GM18498 (cell line): ENCODE data around the gene CUBN.
A peak's percentile ranks its signal among the peaks of the same experiment; 100 is the strongest.
"Not testable (repeated sequence)": the region's sequence is repeated elsewhere in the genome, so short reads cannot be mapped to it uniquely, and the experiment has no call there.

Source experiments
- ATAC-seq: cut with Tn5 transposase; IDR thresholded peaks from one replicate; pipeline ENCODE4 v1.9.1; 2021; ENCODE audit warnings: mild to moderate bottlenecking, moderate library complexity; ENCODE audit not compliant: unreplicated experiment

Gene CUBN

DNA sequence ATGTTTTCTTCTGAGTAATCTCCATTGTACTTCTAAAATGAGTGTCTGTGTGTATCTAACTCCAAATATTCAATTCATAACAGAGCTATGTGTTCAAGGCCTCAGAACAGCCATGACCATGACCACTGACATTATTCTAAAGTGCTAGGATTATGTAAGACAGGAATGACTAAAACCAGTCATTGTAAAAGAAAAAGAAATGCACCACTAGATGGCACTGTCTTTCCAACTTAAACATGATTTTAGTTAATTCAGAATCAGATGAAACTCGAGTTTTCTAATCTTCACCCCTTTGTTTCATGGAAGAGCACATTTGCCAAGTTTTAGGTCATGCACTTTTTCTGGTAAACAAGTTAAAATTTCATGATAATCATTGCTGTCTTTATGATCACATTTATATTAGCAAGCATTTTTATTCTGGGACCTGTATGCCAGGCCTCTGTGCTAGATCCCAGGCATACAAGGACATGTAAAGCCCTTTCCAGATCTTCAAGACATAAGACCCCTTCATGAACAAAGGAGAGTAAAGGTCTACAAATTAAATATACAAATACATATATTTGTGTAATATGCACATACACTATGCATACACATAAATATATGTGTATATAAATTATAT, 286.2 kb downstream of the CUBN start:
- no peak for ATAC-seq

DNA sequence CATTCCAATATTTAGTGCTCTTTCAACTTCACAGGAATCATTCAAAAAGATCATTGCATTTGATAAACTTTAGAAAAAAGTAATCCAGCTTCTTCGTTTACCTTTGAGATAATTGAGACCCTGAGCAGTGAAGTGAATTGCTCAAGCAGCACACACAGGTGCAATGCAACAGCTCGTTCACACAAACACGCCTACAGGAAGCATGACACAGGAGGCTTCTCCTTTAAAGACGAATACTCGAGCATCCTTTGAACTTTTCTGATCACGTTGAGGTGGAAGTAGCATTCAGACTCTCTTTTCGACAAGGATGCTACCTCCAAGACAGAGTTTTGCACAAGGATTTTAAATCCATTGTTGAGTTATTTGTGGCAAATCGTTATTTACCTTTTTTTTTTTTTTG, 294.4 kb downstream of the CUBN start:
- no peak for ATAC-seq

DNA sequence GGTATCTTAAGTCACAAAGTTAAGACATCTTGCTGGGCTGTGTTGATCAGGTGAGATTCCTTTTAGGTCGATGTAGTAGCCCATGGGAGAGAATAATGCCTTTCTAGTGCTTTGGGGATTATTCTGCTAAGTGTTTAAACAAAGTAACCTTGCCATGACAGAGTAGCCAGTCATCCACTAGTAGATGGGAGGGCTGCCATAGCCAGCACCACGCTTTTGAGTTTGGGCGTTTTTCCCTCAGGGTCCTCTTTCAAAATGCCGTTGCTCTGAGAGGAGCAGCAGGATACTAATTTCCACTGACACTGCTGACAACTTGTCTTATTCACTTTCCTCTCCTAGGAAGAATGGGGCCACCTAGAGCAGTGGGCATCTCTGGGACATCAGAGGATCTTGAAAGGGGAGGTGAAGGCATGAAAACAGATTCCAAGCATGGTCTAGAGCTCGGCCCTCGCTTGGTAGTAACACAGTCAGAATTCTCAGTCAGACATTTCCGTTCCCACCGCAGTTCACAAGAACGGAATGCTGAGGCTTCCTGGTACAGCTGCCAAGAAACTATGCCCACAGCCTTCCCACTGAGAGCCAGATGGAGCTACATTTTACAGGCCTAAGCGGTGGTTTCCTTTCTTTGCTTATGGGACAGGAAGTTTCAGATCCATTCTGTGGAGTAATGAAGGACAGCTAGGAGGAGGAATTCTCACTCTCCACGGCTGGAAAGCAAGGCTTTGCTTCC, 297.1 kb downstream of the CUBN start:
- ATAC-seq: no peak

DNA sequence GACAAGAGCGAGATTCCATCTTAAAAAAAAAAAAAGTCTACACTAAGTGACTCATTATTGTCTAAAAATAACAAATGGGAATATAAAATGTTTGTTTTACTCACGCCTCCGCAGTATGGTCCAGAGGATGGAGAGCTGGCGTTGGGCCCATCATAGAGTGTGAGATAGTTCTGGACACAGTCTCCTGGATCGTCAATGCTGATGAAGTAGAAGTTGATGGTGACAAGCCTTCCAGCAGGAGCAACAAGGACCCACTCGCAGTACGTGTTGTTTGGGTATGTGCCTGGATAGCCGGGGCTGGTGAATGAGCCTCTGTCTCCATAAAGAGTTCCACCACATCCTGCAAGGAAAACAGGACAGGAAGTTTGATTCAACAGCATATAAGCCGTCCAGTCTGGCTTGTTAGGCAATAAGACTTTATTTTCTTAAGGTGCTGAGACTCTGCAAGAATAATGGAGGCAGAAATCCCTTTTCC, 300.9 kb downstream of the CUBN start:
- no peak for ATAC-seq

DNA sequence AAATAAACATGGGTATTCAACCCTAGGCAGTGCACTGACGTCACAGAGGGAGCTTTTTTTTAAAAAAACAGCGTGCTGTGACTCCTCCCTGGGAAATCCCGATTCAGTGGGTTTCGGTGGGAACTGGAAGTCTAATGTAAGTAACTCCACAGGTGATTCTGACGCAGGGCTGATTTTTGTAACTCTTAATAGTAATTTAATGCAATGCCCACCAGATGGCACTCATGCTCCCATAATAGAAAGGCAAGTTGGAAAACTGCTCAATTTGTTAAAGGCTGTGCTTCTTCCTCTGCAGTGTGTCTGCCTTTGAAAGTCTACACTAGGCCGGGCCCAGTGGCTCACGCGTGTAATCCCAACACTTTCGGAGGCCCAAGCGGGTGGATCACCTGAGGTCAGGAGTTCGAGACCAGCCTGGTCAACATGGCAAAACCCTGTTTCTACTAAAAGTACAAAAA, 301.5 kb downstream of the CUBN start:
- peak; percentile 85 for ATAC-seq

DNA sequence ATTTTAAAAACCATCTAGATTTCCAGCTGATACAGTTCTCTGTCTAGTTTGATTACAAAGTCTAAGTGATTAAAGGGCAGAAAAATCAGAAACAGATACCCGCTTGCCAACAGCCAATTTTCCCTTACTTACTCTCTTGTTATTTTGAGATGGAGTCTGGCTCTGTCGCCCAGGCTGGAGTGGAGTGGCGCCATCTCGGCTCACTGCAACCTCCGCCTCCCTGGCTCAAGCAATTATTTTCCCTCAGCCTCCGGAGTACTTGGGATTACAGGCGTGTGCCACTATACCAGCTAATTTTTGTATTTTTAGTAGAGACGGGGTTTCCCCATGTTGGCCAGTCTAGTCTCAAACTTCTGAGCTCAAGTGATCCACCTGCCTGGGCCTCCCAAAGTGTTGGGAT, 302.1 kb downstream of the CUBN start:
- ATAC-seq: not testable (repeated sequence)

DNA sequence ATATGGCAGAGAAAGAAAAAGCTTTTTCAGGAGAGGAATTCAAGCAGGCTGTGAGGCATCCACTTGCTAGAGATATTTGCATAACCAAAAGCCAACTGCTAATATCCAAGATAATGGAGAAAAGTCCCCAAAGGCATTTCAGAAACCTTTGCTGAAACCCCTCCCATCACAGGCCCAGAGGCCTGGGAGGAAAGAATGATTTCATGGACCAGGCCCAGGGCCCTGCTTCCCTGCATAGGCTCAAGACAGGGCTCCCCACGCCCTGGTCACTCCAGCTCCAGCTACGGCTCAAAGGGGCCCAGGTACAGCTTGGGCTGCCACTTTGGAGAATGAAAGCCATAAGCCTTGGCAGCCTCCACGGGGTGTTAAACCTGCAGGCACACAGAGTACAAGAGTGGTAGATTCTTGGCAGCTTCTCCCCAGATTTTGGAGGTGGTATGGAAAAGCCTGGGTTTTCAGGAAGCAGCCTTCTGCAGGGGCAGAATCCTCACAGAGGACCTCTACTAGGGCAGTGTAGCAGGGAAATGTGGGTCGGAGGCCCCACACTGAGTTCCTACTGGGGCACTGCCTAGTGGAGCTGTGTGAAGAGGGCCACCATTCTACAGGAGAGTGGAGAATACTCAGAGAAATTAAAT, 306.8 kb downstream of the CUBN start:
- no peak for ATAC-seq

DNA sequence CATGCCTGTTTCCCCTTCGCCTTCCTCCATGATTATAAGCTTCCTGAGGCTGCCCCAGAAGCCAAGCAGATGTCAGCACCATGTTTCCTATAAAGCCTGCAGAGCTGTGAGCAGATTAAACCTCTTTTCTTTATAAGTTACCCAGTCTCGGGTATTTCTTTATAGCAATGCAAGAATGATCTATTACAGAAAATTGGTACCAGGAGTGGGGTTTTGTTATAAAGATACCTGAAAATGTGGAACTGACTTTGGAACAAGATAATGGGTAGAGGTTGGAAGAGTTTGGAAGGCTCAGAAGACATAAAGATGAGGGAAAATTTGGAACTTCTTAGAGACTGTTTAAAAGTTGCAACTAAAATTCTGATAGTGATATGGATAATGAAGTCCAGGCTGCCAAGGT, 307.6 kb downstream of the CUBN start:
- no peak for ATAC-seq

DNA sequence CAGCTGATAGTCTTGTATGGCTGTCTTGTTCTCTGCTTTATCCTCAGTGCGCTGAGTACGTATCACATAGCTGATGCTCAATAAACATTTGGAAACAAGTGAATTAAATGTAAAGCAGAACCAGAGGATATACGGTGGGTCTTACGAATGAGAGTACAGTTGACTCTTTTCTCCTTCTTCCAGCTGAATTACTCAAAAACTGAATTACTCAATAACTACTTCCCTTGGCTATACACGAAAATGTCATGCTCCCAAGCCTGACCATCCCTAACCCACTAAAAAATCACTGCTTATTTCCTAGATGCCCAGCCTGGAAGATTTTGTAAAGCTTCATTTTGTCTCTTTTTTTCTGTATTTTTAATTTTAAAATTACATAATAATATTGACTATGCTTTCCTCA, 309.2 kb downstream of the CUBN start:
- ATAC-seq: no peak

DNA sequence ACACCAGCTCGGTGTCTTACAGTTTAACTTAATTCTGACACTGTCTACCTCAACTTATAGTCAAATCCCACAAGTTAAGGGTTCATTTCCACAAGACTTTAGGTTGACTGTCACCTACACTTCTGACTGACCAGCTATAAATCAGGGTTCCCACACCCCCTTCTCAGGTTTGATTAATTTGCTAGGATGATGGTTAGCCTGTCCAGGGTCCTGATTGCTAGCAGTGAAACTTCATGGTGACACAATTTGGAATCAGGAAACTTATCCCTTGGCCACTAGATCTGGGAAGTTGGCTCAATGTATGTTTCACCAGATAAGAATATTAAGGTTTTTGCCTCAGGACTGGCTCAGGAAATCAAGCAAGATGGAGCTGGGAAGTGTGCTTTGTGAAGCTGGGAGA, 309.6 kb downstream of the CUBN start:
- ATAC-seq: no peak

DNA sequence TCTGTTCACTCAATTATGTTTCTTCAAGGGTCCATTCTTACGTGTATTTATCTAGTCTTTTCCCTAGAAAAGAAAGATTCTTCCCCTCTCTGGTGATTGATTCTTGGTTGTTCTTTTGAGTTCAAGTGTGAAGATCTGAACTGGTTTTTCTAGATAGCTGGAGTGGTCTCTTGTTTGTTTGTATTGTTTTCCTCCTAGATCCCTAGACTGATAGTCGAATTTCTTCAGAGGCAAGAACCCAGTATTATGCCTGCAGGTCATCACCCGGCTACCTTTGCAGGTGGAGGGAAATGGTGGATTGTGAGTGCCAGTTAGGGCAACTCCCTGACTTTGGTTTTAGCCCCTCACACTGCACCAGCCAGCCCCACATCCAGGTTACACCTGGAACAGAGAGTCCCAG, 310.2 kb downstream of the CUBN start:
- no peak for ATAC-seq

DNA sequence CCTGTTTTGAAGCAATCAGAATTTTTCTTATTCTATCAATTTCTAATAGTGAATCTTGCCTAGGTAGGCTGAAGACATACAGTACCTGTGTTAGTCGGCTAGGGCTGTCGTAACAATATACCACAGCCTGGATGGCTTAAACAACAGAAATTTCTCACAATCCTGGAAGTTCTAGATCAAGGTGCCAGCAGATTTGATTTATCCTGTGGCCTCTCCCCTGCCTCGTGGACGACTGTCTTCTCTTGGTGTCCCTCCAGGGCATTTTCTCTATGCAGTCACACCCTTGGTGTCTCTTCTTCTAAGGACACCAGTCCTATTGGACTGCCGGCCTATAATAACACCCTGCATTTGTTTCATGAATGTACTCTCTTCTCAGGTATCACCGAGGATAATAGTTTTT, 310.6 kb downstream of the CUBN start:
- no peak for ATAC-seq

DNA sequence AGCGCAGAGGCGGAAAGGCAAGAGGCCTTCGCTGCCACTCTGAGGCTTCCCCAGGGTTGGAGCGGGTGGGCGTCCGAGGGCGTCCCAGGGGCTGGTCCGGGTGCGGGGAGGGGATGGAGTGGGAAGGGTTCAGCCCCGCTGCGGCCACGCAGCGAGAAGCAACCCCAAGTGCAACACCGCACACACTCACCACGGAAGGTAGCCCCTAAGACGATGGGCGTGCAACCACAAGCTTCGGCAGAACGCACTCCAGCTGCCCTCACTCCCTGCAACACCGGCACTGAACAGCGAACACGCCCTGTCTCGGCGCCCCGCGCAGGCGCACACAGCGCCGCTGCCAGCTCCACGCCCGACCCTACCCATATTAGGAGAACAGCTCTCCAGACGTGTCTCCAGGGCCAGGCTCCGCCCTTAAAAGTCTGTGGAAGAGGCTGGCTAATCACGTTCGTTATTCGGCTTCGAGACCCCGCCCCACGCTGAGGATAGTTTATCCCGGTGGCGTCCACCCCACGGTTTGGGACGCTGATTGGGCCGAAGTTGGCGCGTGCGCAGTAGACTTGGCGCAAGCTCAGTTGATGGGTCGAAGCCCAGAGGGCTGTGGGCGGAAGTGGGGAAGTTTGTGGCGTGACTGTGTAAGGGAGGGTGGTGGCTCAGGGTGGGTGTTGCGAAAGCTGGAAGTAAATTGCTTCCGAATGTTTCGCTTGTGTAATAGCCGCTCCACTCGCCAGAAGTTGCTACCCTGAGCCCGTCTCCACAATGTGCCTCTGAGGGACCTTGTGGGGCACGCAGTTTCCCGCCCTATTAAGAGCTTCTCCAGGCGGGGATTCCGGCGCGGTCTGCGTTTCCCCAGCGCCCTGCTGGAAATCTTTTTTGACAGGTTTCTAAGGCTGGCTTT, 312.2 kb downstream of the CUBN start, which contains the start of gene RSU1:
RSU1 (minus strand) TSS at position 300 of the 895 bp plus-strand sequence. CDS start 343 bp downstream, outside the sequence.
- peak; percentile 98 for ATAC-seq

DNA sequence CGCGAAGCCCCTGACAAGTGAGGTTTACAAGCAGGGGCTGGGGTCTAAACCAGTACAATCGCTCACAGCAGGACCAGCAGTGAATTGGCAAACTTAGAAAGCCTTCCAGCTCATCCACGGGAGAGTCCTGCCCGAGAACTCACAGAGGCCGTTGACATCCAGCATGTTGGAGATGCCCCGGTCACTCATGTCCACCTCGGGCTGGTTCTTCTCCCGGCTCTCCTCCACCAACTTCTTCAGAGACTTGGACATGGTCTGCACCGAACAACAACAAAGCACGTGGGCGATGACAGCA, 312.8 kb downstream of the CUBN start:
- ATAC-seq: no peak

DNA sequence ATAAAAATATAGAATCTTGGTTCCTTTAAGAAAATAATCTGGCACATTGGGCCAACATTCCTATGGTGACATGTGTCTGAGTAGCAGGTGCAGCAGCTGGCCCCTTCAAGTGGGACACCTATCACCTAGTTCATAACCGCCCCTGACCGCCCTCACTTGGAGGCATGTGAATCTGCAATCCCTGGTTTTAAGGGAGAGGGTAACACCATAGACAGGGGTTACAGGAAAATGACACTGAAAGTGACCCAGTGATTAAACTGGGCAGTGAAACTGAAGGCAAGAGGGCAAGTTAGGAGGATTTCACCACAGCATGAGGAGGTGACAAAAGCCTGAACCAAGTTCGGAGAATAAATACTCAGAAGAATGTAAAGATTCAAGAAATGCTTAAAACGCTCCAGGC, 313.4 kb downstream of the CUBN start:
- no peak for ATAC-seq

DNA sequence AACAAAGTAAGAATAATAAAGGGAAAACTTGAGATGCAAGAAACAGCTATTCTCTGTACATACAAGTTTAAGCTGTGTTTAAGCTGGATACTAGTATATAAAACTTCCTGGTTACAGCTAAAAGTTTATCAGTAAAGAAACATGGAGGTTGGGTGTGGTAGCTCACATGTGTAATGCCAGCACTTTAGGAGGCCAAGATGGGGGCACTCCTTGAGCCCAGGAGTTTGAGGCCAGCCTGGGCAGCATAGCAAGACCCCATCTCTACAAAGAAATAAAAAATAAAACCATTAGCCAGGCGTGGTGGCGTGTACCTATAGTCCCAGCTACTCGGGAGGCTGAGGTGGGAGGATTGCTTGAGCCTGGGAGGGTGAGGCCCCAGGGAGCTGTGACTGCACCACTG, 315.6 kb downstream of the CUBN start:
- ATAC-seq: no peak

DNA sequence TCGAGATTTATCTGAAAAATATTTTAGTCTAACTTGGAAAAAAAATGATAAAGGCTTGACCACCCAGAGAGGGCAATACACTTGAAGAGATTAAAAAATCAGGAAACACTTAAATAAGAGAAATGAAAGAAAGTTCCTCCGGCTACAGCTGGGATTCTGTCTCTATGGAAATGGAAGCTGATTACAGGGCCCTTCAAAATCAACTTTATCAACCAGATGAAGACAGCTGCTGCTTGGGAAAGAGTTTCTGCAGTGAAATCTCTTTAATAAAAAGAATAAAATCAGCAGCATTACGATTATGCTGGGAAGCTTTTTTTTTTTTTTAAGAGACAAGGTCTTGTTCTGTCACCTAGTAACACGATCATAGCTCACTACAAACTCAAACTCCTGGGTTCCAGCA, 316.9 kb downstream of the CUBN start:
- ATAC-seq: no peak

DNA sequence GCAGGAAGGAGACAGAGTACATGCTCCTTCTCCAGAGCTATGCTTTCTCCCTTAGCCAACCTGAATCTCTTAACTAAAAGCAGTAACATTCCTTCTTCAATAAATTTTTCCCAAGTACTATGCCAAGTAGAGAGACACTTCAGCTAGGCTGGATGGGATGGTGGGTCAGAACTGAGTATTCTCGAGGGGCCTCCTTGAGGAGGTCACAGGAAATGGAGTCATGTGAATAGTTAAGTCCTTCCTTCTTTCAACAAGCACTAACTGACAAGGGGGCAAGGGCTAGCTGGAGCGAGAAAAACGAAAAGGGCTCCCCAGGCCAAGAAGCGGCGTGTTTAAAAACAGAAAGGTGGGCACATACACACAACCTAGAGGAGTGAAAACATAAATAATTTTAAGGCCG, 317.8 kb downstream of the CUBN start:
- no peak for ATAC-seq

DNA sequence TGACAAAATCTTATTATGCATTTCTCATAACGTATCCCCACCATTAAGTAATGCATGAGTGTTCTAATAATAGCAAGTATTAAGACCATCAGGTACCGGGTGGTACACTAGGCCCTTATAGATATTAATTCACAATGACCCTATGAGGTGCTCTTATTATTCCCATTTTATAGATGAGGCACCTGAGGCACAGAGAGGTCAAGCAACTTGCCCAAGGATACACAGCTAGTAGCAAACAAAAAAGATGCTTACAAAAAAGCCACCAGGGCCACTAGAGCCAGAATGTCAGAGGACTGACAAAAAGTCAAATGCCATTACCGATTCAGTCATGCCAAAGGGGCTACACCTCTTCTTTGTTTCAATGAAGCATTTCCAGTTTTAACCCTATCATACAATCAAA, 318.3 kb downstream of the CUBN start:
- no peak for ATAC-seq

DNA sequence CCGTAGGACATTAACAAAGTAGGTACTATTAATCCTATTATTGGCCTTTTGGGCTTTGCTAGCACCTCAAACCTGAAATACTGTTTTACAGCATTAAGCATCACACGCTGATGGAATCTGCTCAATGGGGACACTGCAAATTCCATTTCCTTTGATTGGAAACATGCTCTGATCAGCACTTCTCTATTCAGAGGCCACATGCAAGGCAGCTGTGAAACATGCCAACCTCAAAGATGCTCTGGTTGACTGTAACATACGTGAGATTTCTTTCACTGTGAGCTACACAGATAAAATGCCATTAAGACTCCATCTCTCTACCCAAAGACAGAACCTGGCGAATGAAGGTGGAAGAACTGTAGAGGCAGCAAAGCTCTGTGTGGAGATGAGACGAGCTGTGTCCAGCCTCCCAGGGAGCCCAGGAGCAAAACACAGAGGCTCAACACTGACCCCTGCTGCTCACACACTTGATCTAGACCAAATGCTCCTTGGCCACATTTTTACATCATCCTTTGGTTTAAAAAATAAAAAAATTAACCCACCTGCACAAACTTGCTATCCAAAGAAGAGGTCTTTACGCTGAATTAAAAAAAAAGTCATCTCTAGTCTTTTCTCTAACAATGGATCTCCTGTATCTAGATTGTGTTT, 320.4 kb downstream of the CUBN start:
- ATAC-seq: peak; percentile 82

DNA sequence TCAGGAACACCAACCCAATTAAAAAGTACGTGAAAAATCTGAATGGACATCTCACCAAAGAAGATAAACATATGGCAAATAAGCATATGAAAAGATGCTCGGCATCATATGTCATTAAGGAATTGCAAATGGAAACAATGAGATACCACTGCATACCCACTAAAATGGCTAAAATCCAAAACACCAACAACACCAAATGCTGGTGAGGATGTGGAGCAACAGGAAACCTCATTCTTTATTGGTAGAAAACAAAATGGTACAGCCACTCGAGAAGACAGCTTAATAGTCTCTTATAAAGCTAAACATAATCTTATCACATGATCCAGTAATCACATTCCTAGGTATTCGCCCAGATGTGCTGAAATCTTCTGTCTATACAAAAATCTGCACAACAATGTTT, 325.5 kb downstream of the CUBN start:
- ATAC-seq: no peak
